ENCODE data around the gene ALDH16A1.
A peak's percentile ranks its signal among the peaks of the same experiment; 100 is the strongest.

ALDH16A1 gene

DNA sequence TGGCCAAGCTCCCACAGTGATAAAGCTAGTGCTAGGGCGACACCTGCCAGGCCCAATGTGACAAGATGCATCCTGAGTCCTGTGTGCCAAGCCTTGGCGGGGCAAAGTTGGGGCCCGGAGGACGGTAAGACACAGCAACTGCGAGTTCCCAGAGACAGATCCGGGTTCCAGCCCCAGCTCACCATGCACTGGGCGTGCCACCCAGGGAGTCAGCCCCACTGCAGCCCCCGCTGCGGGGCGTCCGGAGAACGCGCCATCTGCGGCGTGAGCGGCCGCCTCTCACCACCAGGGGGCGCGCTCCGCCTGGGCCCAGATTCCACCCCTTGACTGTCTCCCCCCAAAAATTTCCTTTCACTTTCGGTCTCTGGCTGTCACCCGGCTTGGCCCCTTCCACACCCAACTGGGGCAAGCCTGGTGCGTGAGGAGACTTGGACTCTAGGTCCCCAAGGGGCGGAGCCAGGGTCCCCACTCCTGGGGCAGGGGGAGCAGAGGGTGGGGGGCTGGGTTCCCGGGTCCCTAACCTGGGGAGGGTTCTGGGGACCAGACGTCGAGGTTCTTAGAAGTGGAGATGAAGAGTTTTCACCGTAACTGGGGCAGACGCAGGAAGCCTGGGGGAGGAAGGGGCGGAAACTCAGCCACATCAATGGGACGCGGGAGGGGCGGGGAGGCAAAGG is 21.0 kb downstream of the ALDH16A1 start, which contains the start of gene FLT3LG:
Gene FLT3LG, plus strand, starts transcription at position 348 of the 674 bp plus-strand sequence. CDS start 425 bp downstream, outside the sequence.
- TF ChIP-seq ZNF274 (IDR thresholded peaks at IDR 0.05; ENCODE audit: low read depth, low read length): no peak
- H3K4me3 ChIP-seq (ENCODE audit: low read length): peak within 1 kb of the TSS; percentile 51; the same call in 1 of the 2 replicates

DNA sequence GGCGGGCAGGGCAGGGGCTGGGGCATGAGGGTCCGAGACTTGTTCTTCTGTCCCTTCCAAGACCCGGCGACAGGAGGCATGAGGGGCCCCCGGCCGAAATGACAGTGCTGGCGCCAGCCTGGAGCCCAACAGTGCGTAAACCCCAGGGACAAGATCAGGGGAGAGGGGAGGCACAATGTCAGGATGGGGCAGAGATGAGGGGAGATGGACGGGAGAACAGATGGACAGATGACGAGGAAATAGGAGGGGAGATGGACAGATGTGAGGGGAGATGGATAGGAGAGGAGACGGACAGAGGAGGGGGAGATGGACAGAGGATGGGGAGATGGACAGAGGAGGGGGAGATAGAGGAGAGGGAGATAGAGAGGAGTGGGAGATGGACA is 21.5 kb downstream of the ALDH16A1 start:
- peak overlapping the region; percentile 51; the same call in 1 of the 2 replicates for H3K4me3 ChIP-seq (ENCODE audit: low read length)
- no peak for TF ChIP-seq ZNF274 (IDR thresholded peaks at IDR 0.05; ENCODE audit: low read depth, low read length)

DNA sequence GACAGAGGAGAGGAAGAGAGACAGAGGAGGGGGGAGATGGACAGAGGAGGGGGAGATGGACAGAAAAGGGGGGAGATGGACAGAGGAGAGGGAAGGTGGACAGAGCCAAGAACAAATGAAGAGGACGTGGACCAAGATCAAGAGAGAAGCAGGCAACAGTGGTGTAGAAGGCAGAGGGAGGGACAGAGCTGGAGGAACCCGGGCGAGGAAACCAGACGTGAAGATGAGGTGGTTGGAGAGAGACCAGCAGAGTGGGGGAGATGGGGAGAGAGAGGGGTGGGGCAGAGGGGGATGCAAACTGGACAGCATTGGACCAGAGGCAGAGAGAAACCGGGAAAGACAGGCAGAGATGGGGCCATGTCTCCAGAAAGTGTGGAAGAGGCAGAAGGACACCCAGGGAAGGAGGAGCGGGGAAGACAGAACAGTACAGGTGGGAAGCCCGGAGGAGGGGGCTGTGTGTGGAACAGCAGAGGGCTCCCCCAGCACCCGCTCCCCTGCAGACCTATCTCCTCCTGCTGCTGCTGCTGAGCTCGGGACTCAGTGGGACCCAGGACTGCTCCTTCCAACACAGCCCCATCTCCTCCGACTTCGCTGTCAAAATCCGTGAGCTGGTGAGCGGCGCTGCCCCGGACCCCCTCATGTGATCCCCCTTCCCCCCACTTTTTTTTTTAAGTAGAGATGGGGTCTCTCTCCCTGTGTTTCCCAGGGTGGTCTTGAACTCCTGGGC is 22.3 kb downstream of the ALDH16A1 start:
- no peak for TF ChIP-seq ZNF274 (IDR thresholded peaks at IDR 0.05; ENCODE audit: low read depth, low read length)
- no peak overlapping the region; the same call in 1 of the 2 replicates for H3K4me3 ChIP-seq (ENCODE audit: low read length)

DNA sequence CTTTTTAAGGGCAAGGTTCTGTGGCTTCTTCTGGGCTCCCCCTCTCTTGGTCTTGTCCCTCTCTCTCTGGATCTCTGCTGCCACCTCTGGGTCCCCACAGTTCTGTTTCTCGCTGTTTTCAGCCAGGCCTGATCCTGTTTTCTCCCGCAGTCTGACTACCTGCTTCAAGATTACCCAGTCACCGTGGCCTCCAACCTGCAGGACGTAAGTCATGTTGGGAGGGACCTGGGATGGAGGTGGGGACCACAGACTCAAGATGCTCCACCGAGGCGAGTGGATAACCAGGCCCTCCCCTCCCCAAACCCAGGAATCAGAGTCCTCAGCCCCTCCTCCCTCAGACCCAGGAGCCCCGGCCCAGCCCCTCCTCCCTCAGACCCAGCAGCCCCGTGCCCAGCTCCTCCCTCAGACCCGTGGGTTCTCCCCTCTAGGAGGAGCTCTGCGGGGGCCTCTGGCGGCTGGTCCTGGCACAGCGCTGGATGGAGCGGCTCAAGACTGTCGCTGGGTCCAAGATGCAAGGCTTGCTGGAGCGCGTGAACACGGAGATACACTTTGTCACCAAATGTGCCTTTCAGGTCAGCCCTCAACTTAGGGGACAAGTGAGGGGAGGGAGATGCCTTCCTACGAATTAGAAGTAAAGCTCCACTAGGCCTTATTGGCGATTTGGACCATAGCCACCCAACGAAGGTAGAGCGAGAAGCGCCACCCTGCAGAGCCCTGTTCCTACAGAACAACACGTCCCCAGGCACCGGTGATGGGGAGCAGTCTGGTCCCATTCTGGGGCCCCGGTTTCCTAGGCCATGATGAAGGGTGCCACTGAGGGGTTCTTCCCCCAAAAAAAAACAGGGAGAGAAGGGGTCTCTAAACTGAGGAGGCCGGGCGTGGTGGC is 23.2 kb downstream of the ALDH16A1 start:
- H3K4me3 ChIP-seq (ENCODE audit: low read length): no peak overlapping the region
- TF ChIP-seq ZNF274 (IDR thresholded peaks at IDR 0.05; ENCODE audit: low read depth, low read length): no peak

DNA sequence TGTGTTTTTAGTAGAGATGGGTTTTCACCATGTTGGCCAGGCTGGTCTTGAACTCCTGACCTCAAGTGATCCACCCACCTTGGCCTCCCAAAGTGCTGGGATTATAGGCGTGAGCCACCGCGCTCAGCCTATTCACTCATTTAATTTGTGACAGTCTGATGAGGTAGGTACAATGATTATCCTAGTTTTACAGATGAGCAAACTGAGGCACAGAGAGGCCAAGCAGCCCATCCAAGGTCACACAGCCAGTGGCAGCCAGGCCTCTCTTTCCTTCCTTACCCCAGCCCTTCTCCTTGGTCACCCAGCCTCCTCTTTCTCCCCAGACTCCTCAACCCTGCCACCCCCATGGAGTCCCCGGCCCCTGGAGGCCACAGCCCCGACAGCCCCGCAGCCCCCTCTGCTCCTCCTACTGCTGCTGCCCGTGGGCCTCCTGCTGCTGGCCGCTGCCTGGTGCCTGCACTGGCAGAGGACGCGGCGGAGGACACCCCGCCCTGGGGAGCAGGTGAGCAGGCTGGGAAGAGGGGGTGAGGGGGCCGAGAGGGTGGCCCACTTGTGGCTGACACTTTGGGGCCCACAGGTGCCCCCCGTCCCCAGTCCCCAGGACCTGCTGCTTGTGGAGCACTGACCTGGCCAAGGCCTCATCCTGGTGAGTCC is 27.1 kb downstream of the ALDH16A1 start:
- no peak overlapping the region for H3K4me3 ChIP-seq (ENCODE audit: low read length)
- no peak for TF ChIP-seq ZNF274 (IDR thresholded peaks at IDR 0.05; ENCODE audit: low read depth, low read length)

DNA sequence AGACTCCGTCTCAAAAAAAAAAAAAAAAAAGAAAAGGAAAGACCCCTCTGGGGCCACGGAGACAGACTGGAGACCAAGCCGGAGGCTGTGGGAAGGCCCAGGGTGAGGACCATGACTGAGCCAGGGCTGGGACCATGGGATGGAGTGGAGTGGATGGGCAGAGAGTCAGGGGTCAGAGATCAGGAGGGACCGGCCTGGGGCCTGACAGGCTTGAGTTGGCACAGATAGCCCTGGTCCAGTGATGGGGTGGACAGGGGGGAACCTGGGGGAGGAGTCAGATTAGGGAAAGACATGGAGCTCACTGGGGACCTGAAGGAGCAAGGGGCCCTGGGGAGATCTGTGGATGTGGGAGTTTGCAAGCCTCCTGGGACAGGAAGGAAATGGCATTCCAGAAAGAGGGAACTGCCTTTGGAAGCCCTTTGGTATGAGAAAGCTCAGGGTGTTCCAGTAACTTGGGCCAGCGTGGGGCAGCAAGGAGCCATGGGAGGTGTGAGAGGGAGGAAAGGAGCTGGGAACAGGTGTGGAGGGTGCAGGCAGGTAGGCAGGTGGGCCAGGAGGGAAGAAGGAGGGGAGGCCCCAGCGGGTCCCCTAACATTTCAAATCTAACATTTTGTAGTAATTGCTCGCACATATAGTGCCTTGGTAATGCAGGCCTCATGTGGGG is 28.1 kb downstream of the ALDH16A1 start:
- TF ChIP-seq ZNF274 (IDR thresholded peaks at IDR 0.05; ENCODE audit: low read depth, low read length): no peak
- H3K4me3 ChIP-seq (ENCODE audit: low read length): no peak overlapping the region

DNA sequence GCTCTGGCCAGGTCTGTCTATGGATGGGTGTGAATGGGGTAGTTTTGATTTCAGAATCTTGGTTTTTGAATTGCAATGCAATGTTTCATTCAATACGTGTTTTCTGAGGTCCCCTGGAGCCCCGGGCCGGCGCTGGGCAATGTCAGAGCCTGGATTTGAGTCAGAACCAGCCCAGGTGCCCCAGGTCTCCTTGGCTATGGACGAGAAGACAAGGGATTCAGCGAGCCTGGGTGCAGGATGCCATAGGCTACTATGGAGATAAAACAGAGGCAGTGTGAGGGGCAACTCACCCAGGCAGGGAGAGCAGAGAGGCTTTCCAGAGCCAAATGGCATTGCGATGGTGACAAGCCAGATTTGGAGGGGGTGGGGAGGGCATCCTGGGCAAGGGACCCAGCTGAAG is 33.2 kb downstream of the ALDH16A1 start:
- TF ChIP-seq ZNF274 (IDR thresholded peaks at IDR 0.05; ENCODE audit: low read depth, low read length): no peak
- H3K4me3 ChIP-seq (ENCODE audit: low read length): no peak overlapping the region

DNA sequence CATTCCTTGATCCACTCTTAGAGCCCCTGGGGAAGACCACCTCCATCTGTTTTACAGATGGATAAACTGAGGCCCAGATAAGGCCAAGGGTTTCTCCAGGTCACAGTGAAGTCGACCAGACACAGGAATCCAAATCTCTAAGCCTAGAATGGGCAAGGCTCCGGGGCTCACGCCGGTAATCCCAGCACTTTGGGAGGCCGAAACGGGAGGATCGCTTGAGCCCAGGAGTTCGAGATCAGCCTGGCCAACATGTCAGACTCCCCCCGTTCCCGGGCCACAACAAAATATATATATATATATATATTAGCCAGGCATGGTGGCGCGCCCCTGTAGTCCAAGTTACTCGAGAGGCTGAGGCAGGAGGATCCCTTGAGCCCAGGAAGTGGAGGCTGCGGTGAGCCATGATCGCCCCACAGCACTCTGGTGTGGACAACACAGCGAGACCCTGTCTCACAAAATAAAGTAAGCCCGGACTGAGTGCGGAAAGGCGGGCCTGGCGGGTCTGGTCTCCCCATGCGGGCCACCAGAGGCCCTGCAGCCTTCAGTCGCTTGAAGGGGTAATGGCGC is 33.8 kb downstream of the ALDH16A1 start:
- no peak overlapping the region; the same call in 1 of the 2 replicates for H3K4me3 ChIP-seq (ENCODE audit: low read length)

DNA sequence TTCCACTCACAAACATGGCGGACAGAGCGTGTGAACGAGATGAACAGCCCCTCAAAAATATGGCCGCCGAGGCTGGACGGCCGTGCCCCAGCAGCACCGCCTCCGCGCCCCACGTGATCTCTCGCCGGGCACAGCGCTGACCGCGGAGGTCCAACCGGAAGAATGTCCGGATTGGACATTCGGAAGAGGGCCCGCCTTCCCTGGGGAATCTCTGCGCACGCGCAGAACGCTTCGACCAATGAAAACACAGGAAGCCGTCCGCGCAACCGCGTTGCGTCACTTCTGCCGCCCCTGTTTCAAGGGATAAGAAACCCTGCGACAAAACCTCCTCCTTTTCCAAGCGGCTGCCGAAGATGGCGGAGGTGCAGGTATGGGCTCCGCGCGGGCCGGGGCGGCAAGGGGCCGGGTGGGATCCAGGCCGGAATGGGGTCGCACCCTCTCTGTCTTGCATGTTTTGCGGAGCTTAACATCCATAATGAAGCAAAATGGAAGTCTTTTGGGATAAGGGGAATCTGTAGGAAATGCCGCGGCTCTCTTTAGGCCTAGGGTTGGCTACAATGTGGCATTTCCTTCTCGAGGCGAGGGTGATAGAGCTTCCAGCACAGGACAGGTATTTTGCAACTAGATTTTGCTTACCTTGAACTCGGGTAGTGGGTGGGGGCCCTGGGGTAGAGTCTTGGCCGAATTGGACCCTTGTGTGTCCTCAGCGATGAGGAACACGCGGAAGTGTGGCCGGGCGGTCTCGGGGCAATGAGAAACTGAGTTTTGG is 34.4 kb downstream of the ALDH16A1 start, which contains the start of gene RPL13A:
Gene RPL13A, plus strand, starts transcription at position 332 of the 769 bp plus-strand sequence. Its CDS starts 22 bp downstream, at position 354.
- peak within 1 kb of the TSS; percentile 96 for H3K4me3 ChIP-seq (ENCODE audit: low read length)
- TF ChIP-seq ZNF274 (IDR thresholded peaks at IDR 0.05; ENCODE audit: low read depth, low read length): no peak

More for the DNA sequence above, 33.8 kb downstream of the ALDH16A1 start:
- no peak for TF ChIP-seq ZNF274 (IDR thresholded peaks at IDR 0.05; ENCODE audit: low read depth, low read length)

DNA sequence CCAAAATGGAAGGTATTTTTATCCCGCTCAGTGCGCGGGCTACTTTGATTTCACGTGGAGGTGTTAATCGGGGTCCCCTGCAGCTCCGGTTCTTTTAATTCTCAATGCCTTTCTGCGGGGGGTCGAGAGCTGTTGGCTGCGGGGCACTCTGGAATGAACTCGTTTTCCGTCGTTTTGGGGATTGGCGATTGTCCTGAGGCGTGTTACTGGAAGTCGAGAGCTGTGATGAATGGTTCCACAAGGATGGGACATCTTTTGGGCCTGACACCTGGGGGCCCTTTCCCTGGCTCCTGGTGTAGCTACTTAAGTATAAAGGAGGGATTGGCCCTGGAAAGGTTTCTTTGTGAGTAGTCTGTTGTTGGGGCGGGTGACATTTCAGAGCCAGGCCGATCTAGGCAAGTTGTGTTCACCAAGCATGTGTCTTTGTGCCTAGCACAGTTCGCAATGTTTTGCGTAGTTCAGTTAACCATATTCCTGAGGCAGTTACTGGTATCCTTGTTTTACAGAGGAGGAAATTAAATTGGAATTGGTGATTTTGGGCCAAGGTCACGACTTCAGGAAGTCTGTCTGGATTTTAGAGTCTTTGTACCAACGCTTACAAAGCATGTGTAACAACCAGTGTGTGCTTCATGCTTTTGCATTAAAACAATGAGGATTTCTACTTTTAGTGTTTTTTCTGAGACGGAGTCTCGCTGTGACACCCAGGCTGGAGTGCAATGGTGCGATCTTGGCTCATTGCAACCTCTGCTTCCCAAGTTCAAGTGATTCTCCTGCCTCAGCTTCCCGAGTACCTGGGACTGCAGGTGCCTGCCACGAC is 35.2 kb downstream of the ALDH16A1 start:
- no peak for TF ChIP-seq ZNF274 (IDR thresholded peaks at IDR 0.05; ENCODE audit: low read depth, low read length)
- H3K4me3 ChIP-seq (ENCODE audit: low read length): peak overlapping the region; percentile 96

DNA sequence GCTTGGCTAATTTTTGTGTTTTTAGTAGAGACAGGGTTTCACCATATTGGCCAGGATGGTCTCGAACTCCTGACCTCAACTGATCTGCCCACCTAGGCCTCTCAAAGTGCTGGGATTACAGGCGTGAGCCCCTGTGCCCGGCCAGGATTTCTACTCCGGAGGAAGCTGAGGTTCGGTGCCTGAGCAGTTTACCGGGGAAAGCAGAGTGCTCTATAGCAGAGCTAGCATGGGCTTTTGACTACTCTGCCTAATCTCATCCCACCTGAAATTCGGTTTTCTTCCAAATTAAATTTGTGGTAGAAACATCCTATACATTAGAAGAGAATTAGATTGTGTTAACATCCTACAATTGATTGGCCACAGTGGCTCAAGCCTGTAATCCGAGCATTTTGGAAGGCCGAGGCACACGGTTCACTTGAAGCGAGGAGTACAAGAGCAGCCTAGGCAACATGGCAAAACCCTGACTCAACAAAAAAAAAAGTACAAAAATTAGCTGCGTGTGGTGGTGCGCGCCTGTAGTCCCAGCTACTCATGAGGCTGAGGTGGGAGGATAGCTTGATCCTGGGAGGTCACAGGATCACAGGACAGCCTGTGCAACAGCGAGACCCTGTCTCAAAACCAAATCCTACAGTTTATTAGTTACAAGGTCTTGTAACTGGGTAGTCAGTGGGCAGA is 36.0 kb downstream of the ALDH16A1 start:
- TF ChIP-seq ZNF274 (IDR thresholded peaks at IDR 0.05; ENCODE audit: low read depth, low read length): no peak
- peak overlapping the region; percentile 96 for H3K4me3 ChIP-seq (ENCODE audit: low read length)
